ENCODE measurements around the gene TOR3A.
"Not testable (repeated sequence)": the region's sequence is repeated elsewhere in the genome, so short reads cannot be mapped to it uniquely, and the experiment has no call there.

Gene TOR3A

GRCh38 chr1:179081687-179082332, at the start of gene TOR3A:
TOR3A (plus strand) TSS chr1:179082070; CDS start chr1:179082129, 59 bp downstream.
- FAIRE-seq, result no peak

GRCh38 chr1:179034720-179035119, 47.1 kb upstream of the TOR3A start:
- no peak for FAIRE-seq

GRCh38 chr1:179036844-179037465, 44.9 kb upstream of the TOR3A start:
- no peak for FAIRE-seq

GRCh38 chr1:179038528-179039281, 43.2 kb upstream of the TOR3A start:
- no peak for FAIRE-seq

GRCh38 chr1:179039502-179040174, 42.2 kb upstream of the TOR3A start:
- not testable (repeated sequence) for FAIRE-seq

GRCh38 chr1:179040175-179040551, 41.7 kb upstream of the TOR3A start:
- not testable (repeated sequence) for FAIRE-seq

- FAIRE-seq, result no peak
Measured at GRCh38 chr1:179042087-179042486, 39.8 kb upstream of the TOR3A start.

- FAIRE-seq, result no peak
Measured at GRCh38 chr1:179042700-179043099, 39.2 kb upstream of the TOR3A start.

GRCh38 chr1:179043266-179043665, 38.6 kb upstream of the TOR3A start:
- no peak for FAIRE-seq

- no peak for FAIRE-seq
Measured at GRCh38 chr1:179043907-179044306, 38.0 kb upstream of the TOR3A start.

- no peak for FAIRE-seq
Measured at GRCh38 chr1:179046808-179047635, 34.8 kb upstream of the TOR3A start.

- FAIRE-seq, result no peak
Measured at GRCh38 chr1:179047636-179047997, 34.3 kb upstream of the TOR3A start.

GRCh38 chr1:179048339-179049124, 33.3 kb upstream of the TOR3A start:
- no peak for FAIRE-seq

GRCh38 chr1:179052776-179053175, 29.1 kb upstream of the TOR3A start:
- FAIRE-seq, result no peak

GRCh38 chr1:179053486-179053885, 28.4 kb upstream of the TOR3A start:
- no peak for FAIRE-seq

GRCh38 chr1:179055937-179056336, 25.9 kb upstream of the TOR3A start:
- no peak for FAIRE-seq

- no peak for FAIRE-seq
Measured at GRCh38 chr1:179058487-179059483, 23.1 kb upstream of the TOR3A start.

GRCh38 chr1:179061360-179062282, 20.2 kb upstream of the TOR3A start:
- FAIRE-seq, result no peak

- FAIRE-seq, result no peak
Measured at GRCh38 chr1:179066471-179066870, 15.4 kb upstream of the TOR3A start.

Measured in endometrium (tissue), 2 donors.